ENCODE measurements around the gene PHACTR3.

PHACTR3 gene

DNA sequence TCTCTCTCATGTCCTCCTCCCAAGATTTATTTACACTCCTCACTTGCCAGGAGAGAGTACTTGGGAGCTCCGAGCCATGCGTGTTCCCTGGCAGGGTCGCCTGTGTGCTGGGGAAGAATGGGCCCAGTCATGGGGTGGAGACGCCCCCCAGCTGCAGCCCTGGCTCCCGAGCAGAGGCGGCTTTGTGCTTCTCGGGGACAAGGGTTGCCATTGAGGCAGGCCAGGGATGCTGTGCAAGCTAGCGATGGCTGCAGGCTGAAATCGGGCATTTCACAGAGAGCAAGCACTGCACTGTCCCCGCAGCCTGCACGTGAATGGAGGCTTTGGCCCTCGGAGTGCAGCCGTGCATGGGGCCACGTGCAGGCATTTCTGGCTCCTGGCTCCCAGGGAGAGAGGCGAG lies 23.8 kb downstream of the PHACTR3 start:
- DNase-seq (ENCODE audit: low read depth) = no peak
- H3K4me3 ChIP-seq (ENCODE audit: low read depth, low read length) = no peak overlapping the region
- TF ChIP-seq, protein P1, sequence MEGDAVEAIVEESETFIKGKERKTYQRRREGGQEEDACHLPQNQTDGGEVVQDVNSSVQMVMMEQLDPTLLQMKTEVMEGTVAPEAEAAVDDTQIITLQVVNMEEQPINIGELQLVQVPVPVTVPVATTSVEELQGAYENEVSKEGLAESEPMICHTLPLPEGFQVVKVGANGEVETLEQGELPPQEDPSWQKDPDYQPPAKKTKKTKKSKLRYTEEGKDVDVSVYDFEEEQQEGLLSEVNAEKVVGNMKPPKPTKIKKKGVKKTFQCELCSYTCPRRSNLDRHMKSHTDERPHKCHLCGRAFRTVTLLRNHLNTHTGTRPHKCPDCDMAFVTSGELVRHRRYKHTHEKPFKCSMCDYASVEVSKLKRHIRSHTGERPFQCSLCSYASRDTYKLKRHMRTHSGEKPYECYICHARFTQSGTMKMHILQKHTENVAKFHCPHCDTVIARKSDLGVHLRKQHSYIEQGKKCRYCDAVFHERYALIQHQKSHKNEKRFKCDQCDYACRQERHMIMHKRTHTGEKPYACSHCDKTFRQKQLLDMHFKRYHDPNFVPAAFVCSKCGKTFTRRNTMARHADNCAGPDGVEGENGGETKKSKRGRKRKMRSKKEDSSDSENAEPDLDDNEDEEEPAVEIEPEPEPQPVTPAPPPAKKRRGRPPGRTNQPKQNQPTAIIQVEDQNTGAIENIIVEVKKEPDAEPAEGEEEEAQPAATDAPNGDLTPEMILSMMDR (conservative IDR thresholded peaks at IDR 0.05; ENCODE audit: low read depth, low read length) = no peak

DNA sequence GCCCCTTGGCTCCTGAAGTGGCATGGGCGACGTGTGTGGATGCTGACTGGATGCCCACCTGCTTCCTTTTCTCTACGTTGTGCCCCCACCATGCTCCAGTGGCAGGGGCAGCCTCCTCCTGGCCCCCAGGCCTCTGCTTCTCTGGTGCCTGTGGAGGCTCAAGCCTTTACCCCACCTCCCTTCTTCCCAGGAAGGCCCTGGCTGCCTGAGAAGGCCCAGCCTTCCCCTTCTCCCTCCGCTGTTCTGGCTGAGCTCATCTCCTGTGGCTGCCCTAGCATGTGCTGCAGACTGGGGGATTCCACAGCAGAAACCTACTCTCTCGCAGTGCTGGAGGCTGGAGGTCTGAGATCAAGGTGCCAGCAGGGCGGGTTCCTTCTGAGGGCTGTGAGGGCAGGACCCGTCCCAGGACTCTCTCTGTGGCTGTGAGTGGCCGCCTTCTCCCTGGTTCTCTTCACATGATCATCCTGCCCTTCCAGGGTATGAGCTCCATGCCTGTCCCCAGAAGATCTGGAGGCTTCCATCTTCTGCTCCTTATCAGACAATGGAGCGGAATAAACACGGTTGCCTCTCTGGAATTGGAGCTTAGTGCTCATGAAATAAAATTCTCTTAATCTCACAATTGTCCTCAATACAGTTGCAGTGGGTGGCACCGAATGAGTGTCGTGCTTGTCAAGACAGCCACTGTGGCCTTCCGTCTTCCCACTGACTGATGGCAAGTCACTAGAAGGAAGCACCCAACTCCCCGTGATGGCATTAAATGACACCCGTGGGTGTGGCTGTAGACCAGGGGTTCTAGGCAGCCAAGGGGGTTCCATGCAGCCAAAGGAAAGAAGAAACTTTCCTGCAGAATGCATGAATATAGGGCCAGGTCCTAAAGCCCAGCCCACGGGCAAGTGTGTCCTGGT lies 25.1 kb downstream of the PHACTR3 start:
- no peak for DNase-seq (ENCODE audit: low read depth)
- no peak overlapping the region for H3K4me3 ChIP-seq (ENCODE audit: low read depth, low read length)
- TF ChIP-seq, protein P1 (conservative IDR thresholded peaks at IDR 0.05; ENCODE audit: low read depth, low read length) = no peak

DNA sequence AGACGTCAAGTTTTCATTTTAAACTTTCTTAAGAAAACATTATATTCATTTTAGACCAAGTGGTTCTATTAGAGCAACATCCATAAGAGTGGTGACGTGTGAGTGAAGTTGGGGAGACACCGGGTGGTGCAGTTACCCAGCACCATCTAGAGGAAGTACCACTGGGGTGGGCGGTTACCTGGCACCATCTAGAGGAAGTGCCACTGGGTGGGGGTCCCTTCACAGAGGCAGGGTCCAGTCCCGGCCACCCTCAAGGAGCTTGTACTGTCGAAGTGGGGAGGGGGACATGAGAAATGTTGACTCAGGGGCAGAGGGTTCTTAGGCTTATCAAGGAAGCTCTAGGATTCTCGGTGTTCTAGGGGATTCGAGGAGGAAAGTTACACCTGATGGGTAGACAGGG lies 26.2 kb downstream of the PHACTR3 start:
- TF ChIP-seq, protein P1 (conservative IDR thresholded peaks at IDR 0.05; ENCODE audit: low read depth, low read length) = no peak
- H3K4me3 ChIP-seq (ENCODE audit: low read depth, low read length) = no peak overlapping the region
- no peak for DNase-seq (ENCODE audit: low read depth)

DNA sequence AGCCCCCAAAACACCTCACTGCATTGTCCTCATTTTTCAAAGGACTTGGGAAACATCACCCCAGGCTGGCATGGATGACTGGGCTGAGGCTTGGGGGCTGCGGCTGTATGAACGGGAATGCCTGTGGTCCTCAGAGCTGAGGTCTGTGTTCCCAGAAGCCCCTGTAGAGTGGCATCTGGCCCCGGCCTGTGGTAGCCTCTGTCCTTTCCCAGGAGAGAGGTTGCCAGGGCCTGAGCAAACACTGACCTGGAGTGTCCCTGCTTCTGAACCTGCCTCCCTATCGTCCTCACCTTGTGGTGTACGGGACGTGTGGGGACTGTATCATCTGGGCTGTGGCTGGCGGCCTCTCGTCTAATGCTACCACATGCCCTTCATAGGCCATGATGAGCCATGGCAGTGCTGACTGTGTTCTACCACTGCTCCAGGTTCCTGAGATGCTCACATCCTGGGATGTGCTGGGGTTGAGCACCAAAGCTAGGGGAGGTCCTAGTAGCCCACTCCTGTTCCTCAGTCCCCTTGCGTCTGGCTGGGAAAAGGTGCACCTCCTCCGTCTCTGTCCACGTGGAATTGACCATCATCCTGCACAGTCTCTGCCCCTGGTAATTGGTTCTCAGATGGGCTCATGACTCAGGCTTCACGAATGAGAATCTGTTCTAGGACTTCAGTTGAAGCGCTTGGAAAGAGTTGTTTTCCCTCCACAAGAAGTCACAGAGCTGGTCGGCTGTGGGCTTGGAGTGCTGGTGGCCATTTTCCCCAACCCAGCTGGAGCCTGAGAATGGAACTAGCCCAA lies 27.6 kb downstream of the PHACTR3 start:
- TF ChIP-seq, protein P1 (conservative IDR thresholded peaks at IDR 0.05; ENCODE audit: low read depth, low read length) = no peak
- no peak for DNase-seq (ENCODE audit: low read depth)
- H3K4me3 ChIP-seq (ENCODE audit: low read depth, low read length) = no peak overlapping the region

DNA sequence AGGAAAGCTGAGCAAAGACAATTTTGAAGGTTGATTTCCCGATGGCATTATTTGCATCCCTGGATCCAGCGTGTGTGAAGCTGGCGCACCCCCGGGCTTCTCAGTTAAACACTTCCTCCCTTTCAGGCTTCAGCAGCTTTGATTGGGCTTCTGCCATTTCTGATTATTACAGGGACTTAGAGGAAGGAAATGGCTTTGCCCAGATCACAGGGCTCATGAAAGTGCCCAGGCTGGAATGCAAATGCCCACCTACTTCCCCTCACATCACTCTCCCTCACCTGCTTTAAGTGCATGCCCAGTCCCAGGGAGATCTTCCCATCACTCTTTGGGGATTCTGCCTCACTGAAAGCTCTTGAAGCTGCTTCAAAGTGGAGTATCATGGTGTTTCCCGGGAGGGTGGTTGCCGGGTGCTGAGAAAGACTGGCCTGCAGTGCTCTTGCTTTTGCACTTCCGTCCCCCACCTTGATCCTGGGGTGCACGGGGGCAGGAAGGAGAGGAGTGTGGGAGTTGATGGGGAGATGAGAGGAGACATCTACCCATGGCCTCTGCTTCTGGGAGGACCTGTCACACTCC lies 28.3 kb downstream of the PHACTR3 start:
- TF ChIP-seq, protein P1 (conservative IDR thresholded peaks at IDR 0.05; ENCODE audit: low read depth, low read length) = no peak
- no peak for DNase-seq (ENCODE audit: low read depth)
- H3K4me3 ChIP-seq (ENCODE audit: low read depth, low read length) = no peak overlapping the region

DNA sequence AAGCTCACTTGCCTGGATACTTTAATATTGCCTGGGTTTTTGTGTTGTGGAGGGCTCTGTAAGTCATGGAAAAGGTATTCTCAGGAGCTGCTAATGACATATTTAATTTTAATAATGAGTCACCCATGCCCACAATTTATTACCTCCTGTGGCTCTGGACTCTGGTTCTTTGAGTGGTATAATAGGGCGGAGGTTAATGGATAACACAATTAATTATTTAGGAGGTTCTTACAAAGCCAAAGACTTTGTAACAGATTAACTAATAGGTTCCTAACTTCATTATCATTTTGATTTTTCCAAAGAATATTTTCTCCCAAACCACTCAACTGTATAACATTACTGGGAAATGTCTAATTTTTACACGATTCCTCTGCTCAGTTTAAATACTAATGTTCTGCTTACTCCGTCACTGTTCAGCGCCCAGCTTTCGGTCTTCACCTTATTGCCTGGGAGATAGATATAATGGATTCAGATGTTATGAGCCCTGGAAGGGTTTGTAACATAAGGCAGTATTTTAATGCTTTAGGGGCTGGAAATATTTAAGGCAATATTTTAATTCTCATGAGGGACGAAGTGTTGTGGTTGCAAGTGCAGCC lies 29.4 kb downstream of the PHACTR3 start:
- TF ChIP-seq, protein P1 (conservative IDR thresholded peaks at IDR 0.05; ENCODE audit: low read depth, low read length) = no peak
- no peak for DNase-seq (ENCODE audit: low read depth)
- no peak overlapping the region for H3K4me3 ChIP-seq (ENCODE audit: low read depth, low read length)

Data from choroid plexus epithelial cell (primary cell).